ENCODE data around the gene NEDD1. TPM values are rescaled to one million over a fixed set of nuclear protein-coding genes. Genes with fewer than 3 reads are reported as not detected.

Gene NEDD1
- 35.4 and 48.4 TPM in 2 replicates for total RNA-seq

- peak; percentile 23 for DNase-seq (ENCODE audit: low read depth)
Measured at GRCh38 chr12:96906849-96907670, at the start of gene NEDD1. Gene NEDD1, plus strand, starts transcription at chr12:96907257. Its CDS starts 2,503 bp downstream, at chr12:96909760.

GRCh38 chr12:96858162-96858561 is 48.9 kb upstream of the NEDD1 start:
- DNase-seq (ENCODE audit: low read depth), result no peak

DNA sequence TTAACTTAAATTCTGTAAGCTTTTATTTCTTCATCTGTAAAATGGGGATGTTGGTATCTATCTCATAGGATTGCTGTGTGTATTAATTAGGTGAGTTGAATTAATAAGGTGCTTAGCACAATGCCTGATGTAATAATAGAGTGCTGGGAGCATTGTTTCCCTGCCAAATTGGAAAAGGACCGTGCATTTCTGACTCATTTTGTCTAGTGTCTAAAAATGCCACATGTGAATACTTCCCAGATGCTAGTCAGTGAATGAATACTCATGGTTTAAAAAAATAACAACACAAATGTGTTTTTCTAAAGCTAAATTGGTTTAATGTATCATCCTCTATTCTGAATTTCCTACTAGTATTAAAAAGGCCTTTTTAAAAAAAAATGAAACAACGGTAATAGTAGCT is 45.4 kb upstream of the NEDD1 start:
- DNase-seq (ENCODE audit: low read depth), result no peak

DNA sequence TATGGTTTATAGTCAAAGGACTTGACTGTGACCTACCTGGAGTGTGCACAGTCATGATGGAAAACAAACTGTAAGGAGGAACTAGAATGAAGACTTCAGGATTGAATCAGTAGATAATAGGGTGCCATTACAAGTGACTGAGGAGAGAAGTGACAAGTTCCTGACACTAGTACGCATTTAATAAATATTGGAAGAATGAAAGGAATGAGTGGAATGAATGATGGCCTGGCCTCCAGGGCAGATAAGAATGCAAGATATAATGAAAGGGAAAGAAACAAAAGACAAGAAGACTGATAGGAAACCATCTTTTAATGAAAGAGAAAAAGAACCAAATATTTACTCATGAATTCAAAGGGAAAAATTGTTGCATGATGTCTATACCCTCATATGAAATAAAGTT is 44.7 kb upstream of the NEDD1 start:
- no peak for DNase-seq (ENCODE audit: low read depth)

- DNase-seq (ENCODE audit: low read depth), result no peak
Measured at GRCh38 chr12:96864335-96864734, 42.7 kb upstream of the NEDD1 start.

- DNase-seq (ENCODE audit: low read depth), result no peak
Measured at GRCh38 chr12:96866801-96867590, 40.1 kb upstream of the NEDD1 start.

- no peak for DNase-seq (ENCODE audit: low read depth)
Measured at GRCh38 chr12:96870946-96871345, 36.1 kb upstream of the NEDD1 start.

GRCh38 chr12:96872961-96873360 is 34.1 kb upstream of the NEDD1 start:
- DNase-seq (ENCODE audit: low read depth), result no peak

GRCh38 chr12:96874211-96874610 is 32.8 kb upstream of the NEDD1 start:
- DNase-seq (ENCODE audit: low read depth), result no peak

GRCh38 chr12:96876966-96877365 is 30.1 kb upstream of the NEDD1 start:
- DNase-seq (ENCODE audit: low read depth), result no peak

DNA sequence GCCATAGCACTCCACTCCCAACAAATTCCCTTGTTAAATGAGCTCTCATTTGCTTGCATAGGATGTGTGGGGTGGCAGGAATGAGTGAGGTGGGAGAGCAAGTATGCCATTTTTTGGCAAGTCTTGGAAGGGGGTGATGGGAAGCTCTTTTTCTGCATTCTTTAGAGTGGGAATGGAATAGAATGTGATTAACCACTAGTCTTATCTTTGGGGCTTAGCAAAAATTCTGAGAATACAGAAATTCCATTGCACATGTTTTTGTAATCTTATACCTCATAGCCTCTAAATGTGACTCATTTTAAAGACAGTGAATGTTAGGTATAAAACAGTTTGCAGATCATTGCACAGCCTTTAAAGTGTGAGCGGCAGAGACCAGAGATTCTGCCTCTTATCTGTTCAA is 28.4 kb upstream of the NEDD1 start:
- DNase-seq (ENCODE audit: low read depth), result no peak

DNA sequence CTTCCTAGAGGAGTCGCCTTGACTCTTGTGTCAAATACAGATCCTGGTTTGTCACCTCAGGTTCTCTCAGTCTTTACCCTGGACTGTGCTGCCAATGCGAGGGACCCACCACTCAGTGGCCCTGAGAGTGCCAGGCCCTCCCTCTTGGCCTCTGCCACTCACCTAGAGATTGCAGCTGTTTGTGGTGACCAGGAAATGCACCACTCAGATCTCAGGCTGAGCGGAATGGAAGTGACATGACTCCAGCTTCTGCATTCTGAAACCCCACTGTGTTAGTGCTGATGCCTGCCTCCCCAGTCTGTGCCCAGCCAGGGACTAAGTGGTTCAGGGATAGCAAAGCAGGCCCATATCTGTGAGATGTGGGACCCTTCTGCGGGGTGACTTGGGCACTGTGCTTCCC is 27.8 kb upstream of the NEDD1 start:
- DNase-seq (ENCODE audit: low read depth), result no peak

- no peak for DNase-seq (ENCODE audit: low read depth)
Measured at GRCh38 chr12:96880220-96880619, 26.8 kb upstream of the NEDD1 start.

GRCh38 chr12:96881608-96882007 is 25.4 kb upstream of the NEDD1 start:
- no peak for DNase-seq (ENCODE audit: low read depth)

GRCh38 chr12:96882862-96883261 is 24.2 kb upstream of the NEDD1 start:
- no peak for DNase-seq (ENCODE audit: low read depth)

DNA sequence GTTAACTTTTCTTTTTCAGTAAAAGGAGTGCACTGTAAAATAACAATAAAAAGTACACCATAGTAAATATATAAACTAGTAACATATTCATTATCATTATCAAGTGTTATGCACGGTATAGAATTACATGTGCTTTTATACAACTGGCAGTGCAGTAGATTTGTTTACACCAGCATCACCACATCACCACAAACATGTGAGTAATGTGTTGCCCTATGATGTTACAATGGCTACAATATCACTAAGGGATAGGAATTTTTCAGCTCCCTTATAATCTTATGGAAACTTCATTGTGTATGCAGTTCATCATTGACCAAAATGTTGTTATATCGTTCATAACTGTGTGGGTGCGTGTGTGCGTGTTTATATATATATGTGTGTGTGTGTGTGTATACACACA is 23.5 kb upstream of the NEDD1 start:
- DNase-seq (ENCODE audit: low read depth), result no peak

DNA sequence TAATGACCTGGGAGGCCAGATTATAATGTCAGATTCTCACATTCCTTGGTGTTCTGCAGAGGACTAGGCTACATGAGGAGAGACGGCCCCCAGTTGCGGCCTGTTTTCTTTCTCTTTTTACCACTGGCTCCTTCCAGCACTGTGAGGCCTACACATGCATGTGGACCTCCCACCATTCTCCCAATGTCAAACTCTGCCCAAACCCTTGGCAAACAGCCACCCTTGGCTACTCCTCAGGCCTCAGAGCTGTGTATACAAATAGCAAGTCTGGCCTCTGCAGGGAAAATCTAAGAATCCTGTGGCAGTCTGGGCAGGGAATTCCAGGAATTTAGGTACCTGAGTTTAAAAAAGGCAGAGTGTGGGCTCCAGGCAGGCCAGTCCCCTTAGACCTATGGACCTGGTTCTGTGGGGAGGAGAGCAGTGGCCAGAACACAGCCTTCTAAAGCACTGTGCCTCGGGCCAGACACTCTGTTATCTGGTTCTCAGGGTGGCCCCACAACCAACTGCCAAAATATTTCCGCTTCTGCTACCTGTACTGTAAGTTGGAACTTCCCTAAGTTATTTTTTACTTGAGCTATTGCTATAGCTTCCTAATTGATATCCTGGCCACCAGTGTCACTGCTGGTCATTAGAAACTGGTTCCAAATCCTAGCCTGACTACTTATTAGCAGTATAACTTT is 19.9 kb upstream of the NEDD1 start:
- no peak for DNase-seq (ENCODE audit: low read depth)

GRCh38 chr12:96889273-96889933 is 17.7 kb upstream of the NEDD1 start:
- DNase-seq (ENCODE audit: low read depth), result peak; percentile 78

DNA sequence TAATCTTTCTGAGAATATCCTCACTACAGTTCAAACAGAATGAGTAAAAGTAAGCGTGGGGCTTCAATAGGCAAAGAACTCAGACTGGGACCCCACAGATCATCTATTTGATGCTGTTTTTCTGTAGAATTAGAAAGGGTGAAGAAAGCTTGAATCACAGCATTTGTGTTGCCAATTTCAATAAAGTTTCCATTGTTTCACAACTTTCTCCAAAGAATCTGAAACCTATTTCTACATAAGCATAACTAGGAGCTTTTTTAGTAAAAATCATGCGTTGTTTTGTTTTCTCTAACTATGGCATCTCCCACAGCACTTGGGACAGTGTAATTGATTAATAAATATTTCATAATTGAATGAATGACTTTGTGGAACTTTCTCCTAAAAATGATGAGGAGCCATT is 16.7 kb upstream of the NEDD1 start:
- no peak for DNase-seq (ENCODE audit: low read depth)

DNA sequence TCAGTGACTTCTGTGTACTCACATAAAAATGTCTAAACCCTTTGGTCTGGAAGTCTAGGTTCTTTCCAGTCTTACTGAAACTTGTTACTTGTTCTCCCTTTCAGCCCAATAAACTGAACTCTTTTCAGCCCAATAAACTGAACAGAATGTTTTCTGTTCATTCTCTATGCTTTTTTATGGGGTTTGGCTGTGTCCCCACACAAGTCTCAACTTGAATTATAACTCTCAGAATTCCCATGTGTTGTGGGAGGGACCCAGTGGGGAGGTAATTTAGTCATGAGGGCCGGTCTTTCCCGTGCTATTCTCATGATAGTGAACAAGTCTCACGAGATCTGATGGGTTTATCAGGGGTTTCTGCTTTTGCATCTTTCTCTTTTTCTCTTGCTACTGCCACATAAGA is 15.0 kb upstream of the NEDD1 start:
- DNase-seq (ENCODE audit: low read depth), result no peak

DNA sequence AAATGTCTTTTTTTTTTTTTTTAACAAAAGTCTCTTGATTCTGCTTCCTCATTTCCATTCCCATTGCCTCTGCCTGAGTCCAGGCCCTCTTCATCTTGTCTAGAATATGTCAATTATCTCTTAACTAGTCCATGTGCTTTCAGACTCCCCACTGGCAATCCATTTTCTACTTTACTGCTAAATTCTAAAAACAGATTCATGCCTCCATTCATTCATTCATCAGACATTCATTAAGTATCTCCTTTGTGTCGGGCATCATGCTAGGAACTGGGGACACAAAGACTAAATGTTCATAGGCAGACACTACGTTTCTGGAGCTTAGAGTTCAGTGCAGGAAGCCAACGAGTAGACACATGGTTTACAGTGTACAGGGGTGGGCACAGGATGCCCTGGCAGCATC is 9.6 kb upstream of the NEDD1 start:
- DNase-seq (ENCODE audit: low read depth), result no peak

GRCh38 chr12:96901175-96901574 is 5.9 kb upstream of the NEDD1 start:
- DNase-seq (ENCODE audit: low read depth), result no peak
